GM12801 (cell line): Measurements from ENCODE around the gene PPP1R12B.

Source experiments
- CTCF ChIP-seq: IDR thresholded peaks from one replicate; pipeline ENCODE4 v1.5.1; 2011; ENCODE audit warnings: control low read depth; ENCODE audit not compliant: insufficient read length; ENCODE audit errors: extremely low read depth

PPP1R12B gene

GRCh38 chr1:202625416-202626360 lies 277.2 kb downstream of the PPP1R12B start:
- TF ChIP-seq CTCF: no peak

GRCh38 chr1:202627841-202628565 lies 279.5 kb downstream of the PPP1R12B start:
- TF ChIP-seq CTCF: no peak

GRCh38 chr1:202628646-202629215 lies 280.2 kb downstream of the PPP1R12B start:
- no peak for TF ChIP-seq CTCF

GRCh38 chr1:202630541-202630940 lies 282.0 kb downstream of the PPP1R12B start:
- TF ChIP-seq CTCF: no peak

GRCh38 chr1:202631076-202631923 lies 282.8 kb downstream of the PPP1R12B start:
- no peak for TF ChIP-seq CTCF

GRCh38 chr1:202632241-202632640 lies 283.7 kb downstream of the PPP1R12B start:
- no peak for TF ChIP-seq CTCF
